ENCODE data around the gene RTP5.
"Not testable (repeated sequence)": the region's sequence is repeated elsewhere in the genome, so short reads cannot be mapped to it uniquely, and the experiment has no call there.

Gene RTP5

GRCh38 chr2:241868661-241869081 is 858 bp upstream of the RTP5 start:
- no peaks in the 10 kb centered on the region for H3K9me3 ChIP-seq (ENCODE audit: control insufficient read depth in 1 of 2, low read length in 2 of 2)
- no peak overlapping the region for H3K4me3 ChIP-seq (ENCODE audit: low read depth in 1 of 2, low read length in 2 of 2)
- no peak overlapping the region for H3K27ac ChIP-seq (ENCODE audit: low read length)

GRCh38 chr2:241870081-241870541 is 582 bp downstream of the RTP5 start:
- no peaks in the 10 kb centered on the region for H3K36me3 ChIP-seq (ENCODE audit: control insufficient read depth in 1 of 2, insufficient read depth in 2 of 2, low read length in 2 of 2)
- H3K9me3 ChIP-seq (ENCODE audit: control insufficient read depth in 1 of 2, low read length in 2 of 2) = no peaks in the 10 kb centered on the region
- H3K4me1 ChIP-seq (ENCODE audit: control insufficient read depth in 1 of 2, insufficient read depth in 2 of 2, low read length in 2 of 2) = no peaks in the 10 kb centered on the region
- no peak overlapping the region for H3K4me3 ChIP-seq (ENCODE audit: low read depth in 1 of 2, low read length in 2 of 2)
- H3K27ac ChIP-seq (ENCODE audit: low read length) = no peak overlapping the region
- H3K27me3 ChIP-seq (ENCODE audit: low read depth, low read length) = peaks cover 19% of the 10 kb centered on the region

More at GRCh38 chr2:241868661-241869081, 858 bp upstream of the RTP5 start:
- no peaks in the 10 kb centered on the region for H3K4me1 ChIP-seq (ENCODE audit: control insufficient read depth in 1 of 2, insufficient read depth in 2 of 2, low read length in 2 of 2)
- H3K27me3 ChIP-seq (ENCODE audit: low read depth, low read length) = peaks cover 32% of the 10 kb centered on the region
- H3K36me3 ChIP-seq (ENCODE audit: control insufficient read depth in 1 of 2, insufficient read depth in 2 of 2, low read length in 2 of 2) = no peaks in the 10 kb centered on the region

- H3K27me3 ChIP-seq (ENCODE audit: low read depth, low read length) = peaks cover 12% of the 10 kb centered on the region
- H3K4me1 ChIP-seq (ENCODE audit: control insufficient read depth in 1 of 2, insufficient read depth in 2 of 2, low read length in 2 of 2) = no peaks in the 10 kb centered on the region
- H3K27ac ChIP-seq (ENCODE audit: low read length) = no peak overlapping the region
- no peaks in the 10 kb centered on the region for H3K36me3 ChIP-seq (ENCODE audit: control insufficient read depth in 1 of 2, insufficient read depth in 2 of 2, low read length in 2 of 2)
- H3K9me3 ChIP-seq (ENCODE audit: control insufficient read depth in 1 of 2, low read length in 2 of 2) = no peaks in the 10 kb centered on the region
- no peak overlapping the region for H3K4me3 ChIP-seq (ENCODE audit: low read depth in 1 of 2, low read length in 2 of 2)
Measured at GRCh38 chr2:241870611-241871537, 1.3 kb downstream of the RTP5 start.

- Histone ChIP-seq H3K4me1 (ENCODE audit: control insufficient read depth in 1 of 2, insufficient read depth in 2 of 2, low read length in 2 of 2) (no peaks in the 10 kb centered on the region), H3K9me3 (ENCODE audit: control insufficient read depth in 1 of 2, low read length in 2 of 2) (no peaks in the 10 kb centered on the region), H3K4me3 (ENCODE audit: low read depth in 1 of 2, low read length in 2 of 2) (no peak overlapping the region), H3K27ac (ENCODE audit: low read length) (no peak overlapping the region), H3K36me3 (ENCODE audit: control insufficient read depth in 1 of 2, insufficient read depth in 2 of 2, low read length in 2 of 2) (no peaks in the 10 kb centered on the region), H3K27me3 (ENCODE audit: low read depth, low read length) (peaks cover 10% of the 10 kb centered on the region)
Measured at GRCh38 chr2:241871538-241872312, 2.2 kb downstream of the RTP5 start.

GRCh38 chr2:241872313-241872642 is 2.7 kb downstream of the RTP5 start:
- no peak overlapping the region for H3K27ac ChIP-seq (ENCODE audit: low read length)
- no peaks in the 10 kb centered on the region for H3K9me3 ChIP-seq (ENCODE audit: control insufficient read depth in 1 of 2, low read length in 2 of 2)
- no peak overlapping the region for H3K4me3 ChIP-seq (ENCODE audit: low read depth in 1 of 2, low read length in 2 of 2)
- H3K4me1 ChIP-seq (ENCODE audit: control insufficient read depth in 1 of 2, insufficient read depth in 2 of 2, low read length in 2 of 2) = no peaks in the 10 kb centered on the region
- H3K27me3 ChIP-seq (ENCODE audit: low read depth, low read length) = peaks cover 7% of the 10 kb centered on the region
- H3K36me3 ChIP-seq (ENCODE audit: control insufficient read depth in 1 of 2, insufficient read depth in 2 of 2, low read length in 2 of 2) = no peaks in the 10 kb centered on the region

- H3K27me3 ChIP-seq (ENCODE audit: low read depth, low read length) = no peaks in the 10 kb centered on the region
- H3K4me3 ChIP-seq (ENCODE audit: low read depth in 1 of 2, low read length in 2 of 2) = no peak overlapping the region
- no peaks in the 10 kb centered on the region for H3K9me3 ChIP-seq (ENCODE audit: control insufficient read depth in 1 of 2, low read length in 2 of 2)
- no peaks in the 10 kb centered on the region for H3K36me3 ChIP-seq (ENCODE audit: control insufficient read depth in 1 of 2, insufficient read depth in 2 of 2, low read length in 2 of 2)
- no peak overlapping the region for H3K27ac ChIP-seq (ENCODE audit: low read length)
- no peaks in the 10 kb centered on the region for H3K4me1 ChIP-seq (ENCODE audit: control insufficient read depth in 1 of 2, insufficient read depth in 2 of 2, low read length in 2 of 2)
Measured at GRCh38 chr2:241873081-241873802, 3.7 kb downstream of the RTP5 start.

GRCh38 chr2:241873803-241874110 is 4.2 kb downstream of the RTP5 start:
- no peak overlapping the region for H3K27ac ChIP-seq (ENCODE audit: low read length)
- H3K4me1 ChIP-seq (ENCODE audit: control insufficient read depth in 1 of 2, insufficient read depth in 2 of 2, low read length in 2 of 2) = no peaks in the 10 kb centered on the region
- no peaks in the 10 kb centered on the region for H3K27me3 ChIP-seq (ENCODE audit: low read depth, low read length)
- H3K4me3 ChIP-seq (ENCODE audit: low read depth in 1 of 2, low read length in 2 of 2) = no peak overlapping the region
- H3K9me3 ChIP-seq (ENCODE audit: control insufficient read depth in 1 of 2, low read length in 2 of 2) = no peaks in the 10 kb centered on the region
- H3K36me3 ChIP-seq (ENCODE audit: control insufficient read depth in 1 of 2, insufficient read depth in 2 of 2, low read length in 2 of 2) = no peaks in the 10 kb centered on the region

- Histone ChIP-seq H3K27me3 (ENCODE audit: low read depth, low read length) (no peaks in the 10 kb centered on the region), H3K9me3 (ENCODE audit: control insufficient read depth in 1 of 2, low read length in 2 of 2) (no peaks in the 10 kb centered on the region)
Measured at GRCh38 chr2:241874277-241874925, 4.9 kb downstream of the RTP5 start.

GRCh38 chr2:241875754-241876527 is 6.4 kb downstream of the RTP5 start:
- H3K4me3 ChIP-seq (ENCODE audit: low read depth in 1 of 2, low read length in 2 of 2); H3K9me3 ChIP-seq (ENCODE audit: control insufficient read depth in 1 of 2, low read length in 2 of 2); H3K36me3 ChIP-seq (ENCODE audit: control insufficient read depth in 1 of 2, insufficient read depth in 2 of 2, low read length in 2 of 2); H3K27ac ChIP-seq (ENCODE audit: low read length); H3K4me1 ChIP-seq (ENCODE audit: control insufficient read depth in 1 of 2, insufficient read depth in 2 of 2, low read length in 2 of 2); H3K27me3 ChIP-seq (ENCODE audit: low read depth, low read length): not testable (repeated sequence)

More at GRCh38 chr2:241874277-241874925, 4.9 kb downstream of the RTP5 start:
- no peaks in the 10 kb centered on the region for H3K36me3 ChIP-seq (ENCODE audit: control insufficient read depth in 1 of 2, insufficient read depth in 2 of 2, low read length in 2 of 2)
- H3K4me1 ChIP-seq (ENCODE audit: control insufficient read depth in 1 of 2, insufficient read depth in 2 of 2, low read length in 2 of 2) = no peaks in the 10 kb centered on the region
- no peak overlapping the region for H3K27ac ChIP-seq (ENCODE audit: low read length)
- H3K4me3 ChIP-seq (ENCODE audit: low read depth in 1 of 2, low read length in 2 of 2) = no peak overlapping the region

GRCh38 chr2:241876528-241877196 is 7.1 kb downstream of the RTP5 start:
- Histone ChIP-seq H3K4me3 (ENCODE audit: low read depth in 1 of 2, low read length in 2 of 2) (no peak overlapping the region), H3K4me1 (ENCODE audit: control insufficient read depth in 1 of 2, insufficient read depth in 2 of 2, low read length in 2 of 2) (peaks cover 0 to 2% of the 10 kb centered on the region in 2 donors), H3K27ac (ENCODE audit: low read length) (no peak overlapping the region), H3K9me3 (ENCODE audit: control insufficient read depth in 1 of 2, low read length in 2 of 2) (no peaks in the 10 kb centered on the region), H3K27me3 (ENCODE audit: low read depth, low read length) (no peaks in the 10 kb centered on the region), H3K36me3 (ENCODE audit: control insufficient read depth in 1 of 2, insufficient read depth in 2 of 2, low read length in 2 of 2) (no peaks in the 10 kb centered on the region)
